ENCODE data around the gene STRBP.

Gene STRBP

GRCh38 chr9:123108976-123109375 lies 159.4 kb downstream of the STRBP start:
- DNase-seq (ENCODE audit: low read depth) = no peak
- H3K4me3 ChIP-seq (ENCODE audit: low read depth, low read length) = no peak overlapping the region
- TF ChIP-seq CTCF (IDR thresholded peaks at IDR 0.05; ENCODE audit: control insufficient read depth, extremely low read depth, insufficient read depth) = no peak

- H3K4me3 ChIP-seq (ENCODE audit: low read depth, low read length) = no peak overlapping the region
- TF ChIP-seq CTCF (IDR thresholded peaks at IDR 0.05; ENCODE audit: control insufficient read depth, extremely low read depth, insufficient read depth) = no peak
- DNase-seq (ENCODE audit: low read depth) = no peak
Observed at GRCh38 chr9:123107639-123108285, 160.6 kb downstream of the STRBP start.

- no peak overlapping the region for H3K4me3 ChIP-seq (ENCODE audit: low read depth, low read length)
- no peak for DNase-seq (ENCODE audit: low read depth)
- TF ChIP-seq CTCF (IDR thresholded peaks at IDR 0.05; ENCODE audit: control insufficient read depth, extremely low read depth, insufficient read depth) = no peak
Observed at GRCh38 chr9:123105490-123105889, 162.9 kb downstream of the STRBP start.

- no peak for TF ChIP-seq CTCF (IDR thresholded peaks at IDR 0.05; ENCODE audit: control insufficient read depth, extremely low read depth, insufficient read depth)
- peak; percentile 23 for DNase-seq (ENCODE audit: low read depth)
- H3K4me3 ChIP-seq (ENCODE audit: low read depth, low read length) = no peak overlapping the region
Observed at GRCh38 chr9:123104807-123105206, 163.6 kb downstream of the STRBP start.

GRCh38 chr9:123102375-123103113 lies 165.8 kb downstream of the STRBP start:
- peak; percentile 73 for TF ChIP-seq CTCF (IDR thresholded peaks at IDR 0.05; ENCODE audit: control insufficient read depth, extremely low read depth, insufficient read depth)
- no peak for DNase-seq (ENCODE audit: low read depth)
- no peak overlapping the region for H3K4me3 ChIP-seq (ENCODE audit: low read depth, low read length)

GRCh38 chr9:123099548-123099947 lies 168.8 kb downstream of the STRBP start:
- TF ChIP-seq CTCF (IDR thresholded peaks at IDR 0.05; ENCODE audit: control insufficient read depth, extremely low read depth, insufficient read depth) = no peak
- no peak overlapping the region for H3K4me3 ChIP-seq (ENCODE audit: low read depth, low read length)
- DNase-seq (ENCODE audit: low read depth) = no peak
